Astrocyte of the spinal cord (primary cell): Measurements from ENCODE around the gene KIZ.

Source experiments
- DNase-seq: peaks from one replicate; pipeline ENCODE4 v3.0.0; 2011; ENCODE audit warnings: low read depth, low spot score
- H3K4me3 ChIP-seq: 2 replicates; pipeline ENCODE4 v1.5.1; 2011; ENCODE audit warnings: low read depth, mild to moderate bottlenecking, low read length, moderate library complexity
- CTCF ChIP-seq: IDR thresholded peaks from 2 replicates; pipeline ENCODE4 v1.5.1; 2012; ENCODE audit warnings: low read depth, mild to moderate bottlenecking, low read length, inconsistent platforms
- in situ Hi-C: cut with HindIII; loops from 2 replicates; pipeline ENCODE4 v1.10.0; 2017; ENCODE audit warnings: low sequenced_read_pairs

Gene KIZ

GRCh38 chr20:21280522-21281016, 154.7 kb downstream of the KIZ start:
- no peak for DNase-seq
- TF ChIP-seq CTCF: no peak
- in situ Hi-C loops: no loop called here
- H3K4me3 ChIP-seq: no peak overlapping the region

- in situ Hi-C loops: no loop called here
- no peak overlapping the region for H3K4me3 ChIP-seq
- TF ChIP-seq CTCF: no peak
- DNase-seq: no peak
These were observed 160.9 kb downstream of the KIZ start for GRCh38 chr20:21286775-21287174.

GRCh38 chr20:21288587-21289370, 162.9 kb downstream of the KIZ start:
- in situ Hi-C loops: no loop called here
- DNase-seq: no peak
- TF ChIP-seq CTCF: no peak

GRCh38 chr20:21289651-21290050, 163.8 kb downstream of the KIZ start:
- in situ Hi-C loops: no loop called here
- H3K4me3 ChIP-seq: no peak overlapping the region
- DNase-seq: no peak
- TF ChIP-seq CTCF: no peak

More at GRCh38 chr20:21288587-21289370, 162.9 kb downstream of the KIZ start:
- no peak overlapping the region for H3K4me3 ChIP-seq

DNA sequence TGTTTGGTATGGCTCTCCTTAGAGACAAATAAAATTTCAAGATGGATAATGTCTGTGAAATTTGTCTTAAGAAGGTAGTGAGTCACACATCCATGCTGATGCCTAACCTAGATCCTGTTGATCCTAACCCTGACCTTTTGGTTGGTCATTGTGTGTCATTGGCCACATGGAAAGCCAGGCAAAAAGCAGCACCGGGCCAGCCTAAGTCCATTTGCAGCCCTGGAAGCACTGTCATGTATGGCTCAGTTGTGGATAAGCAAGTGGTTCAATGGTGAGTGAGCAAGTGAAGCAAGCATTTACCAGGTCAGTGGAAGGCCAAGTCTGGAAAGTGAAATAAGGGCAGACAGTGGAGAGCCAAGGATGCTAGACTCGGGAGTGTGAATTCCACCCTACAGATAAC, 165.1 kb downstream of the KIZ start:
- no peak for TF ChIP-seq CTCF
- no peak overlapping the region for H3K4me3 ChIP-seq
- no peak for DNase-seq
- in situ Hi-C loops: no loop called here

- no peak for TF ChIP-seq CTCF
- DNase-seq: no peak
- in situ Hi-C loops: no loop called here
- no peak overlapping the region for H3K4me3 ChIP-seq
These were observed 168.9 kb downstream of the KIZ start for GRCh38 chr20:21294755-21295154.
